Neuron (in vitro differentiated cells): ENCODE results near the gene DIRAS1.
"Not testable (repeated sequence)": the region's sequence is repeated elsewhere in the genome, so short reads cannot be mapped to it uniquely, and the experiment has no call there.

Experiments used
- H2AFZ ChIP-seq: one replicate; pipeline ENCODE4 v1.6.1; 2013; ENCODE audit warnings: low read depth, mild to moderate bottlenecking, inconsistent platforms, low read length, moderate library complexity
- H3K27me3 ChIP-seq: one replicate; pipeline ENCODE4 v1.6.1; 2013; ENCODE audit warnings: low read length; ENCODE audit not compliant: insufficient read depth
- H3K36me3 ChIP-seq: one replicate; pipeline ENCODE4 v1.6.1; 2013; ENCODE audit warnings: low read length; ENCODE audit not compliant: insufficient read depth
- H3K4me1 ChIP-seq: one replicate; pipeline ENCODE4 v1.6.1; 2013; ENCODE audit warnings: low read length; ENCODE audit not compliant: insufficient read depth
- H3K4me3 ChIP-seq: 2 replicates; pipeline ENCODE4 v1.5.1; 2013; ENCODE audit warnings: mild to moderate bottlenecking, low read length, moderate library complexity
- H3K9me3 ChIP-seq: one replicate; pipeline ENCODE4 v1.6.1; 2013; ENCODE audit warnings: low read length

The DIRAS1 gene

DNA sequence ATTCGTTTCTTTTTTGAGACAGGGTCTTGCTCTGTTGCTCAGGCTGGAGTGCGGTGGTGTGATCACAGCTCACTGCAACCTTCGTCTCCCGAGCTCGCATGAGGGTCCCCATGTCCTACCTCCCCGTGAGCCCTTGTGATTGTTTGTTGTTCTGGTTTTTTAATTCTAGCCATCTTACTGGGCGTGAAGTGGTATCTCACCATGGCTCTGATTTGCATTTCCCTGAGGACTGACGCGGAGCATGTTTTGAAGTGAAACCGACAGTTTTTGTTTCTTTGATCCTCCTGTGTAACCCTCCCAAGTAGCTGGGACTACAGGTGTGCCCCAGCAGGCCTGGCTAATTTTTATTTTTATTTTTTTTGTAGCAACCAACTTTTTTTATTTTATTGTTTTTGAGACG, 40.4 kb downstream of the DIRAS1 start:
- Histone ChIP-seq H3K9me3 (peaks cover 3% of the 10 kb centered on the region), H3K4me3 (no peak overlapping the region), H2AFZ (no peak overlapping the region), H3K27me3 (no peaks in the 10 kb centered on the region), H3K4me1 (peaks cover 3% of the 10 kb centered on the region), H3K36me3 (no peaks in the 10 kb centered on the region)

DNA sequence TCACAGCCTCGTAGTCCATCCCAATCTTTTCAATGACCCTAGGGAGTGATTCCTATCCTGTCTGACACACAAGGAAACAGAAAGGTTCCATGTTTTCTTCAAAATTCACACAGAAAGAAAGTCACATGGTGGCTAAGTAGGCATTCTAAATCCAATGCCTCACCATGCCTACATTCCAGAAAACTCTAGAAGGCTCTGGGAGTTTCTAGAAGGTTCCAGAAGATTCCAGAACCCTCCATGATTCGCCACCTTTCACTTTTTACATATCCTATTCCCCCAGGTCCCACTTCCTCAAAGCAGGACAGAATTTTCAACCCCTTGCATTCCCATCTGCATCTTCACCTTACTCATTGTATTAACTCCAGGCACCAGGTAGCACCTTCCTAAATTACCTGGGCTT, 41.7 kb downstream of the DIRAS1 start:
- Histone ChIP-seq H2AFZ (no peak overlapping the region), H3K36me3 (no peaks in the 10 kb centered on the region), H3K27me3 (no peaks in the 10 kb centered on the region), H3K9me3 (peaks cover 5% of the 10 kb centered on the region), H3K4me1 (no peaks in the 10 kb centered on the region), H3K4me3 (no peak overlapping the region)

DNA sequence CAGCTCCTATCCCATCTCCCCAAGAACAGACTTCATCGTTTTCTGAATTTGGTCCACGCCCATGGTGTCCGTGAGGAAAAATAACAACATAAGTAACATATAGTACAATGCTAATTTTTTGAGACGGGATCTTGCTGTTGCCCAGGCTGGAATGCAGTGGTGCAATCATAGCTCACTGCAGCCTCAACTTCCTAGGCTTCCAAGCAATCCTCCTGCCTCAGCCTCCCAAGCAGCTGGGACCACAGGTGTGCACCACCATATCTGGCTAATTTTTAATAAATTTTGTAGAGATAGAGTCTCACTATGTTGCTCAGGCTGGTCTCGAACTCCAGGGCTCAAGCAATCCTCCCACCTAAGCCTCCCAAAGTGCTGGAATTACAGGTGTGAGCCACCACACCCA, 42.2 kb downstream of the DIRAS1 start:
- H2AFZ ChIP-seq, H3K4me3 ChIP-seq, H3K4me1 ChIP-seq, H3K9me3 ChIP-seq, H3K27me3 ChIP-seq, H3K36me3 ChIP-seq: not testable (repeated sequence)

DNA sequence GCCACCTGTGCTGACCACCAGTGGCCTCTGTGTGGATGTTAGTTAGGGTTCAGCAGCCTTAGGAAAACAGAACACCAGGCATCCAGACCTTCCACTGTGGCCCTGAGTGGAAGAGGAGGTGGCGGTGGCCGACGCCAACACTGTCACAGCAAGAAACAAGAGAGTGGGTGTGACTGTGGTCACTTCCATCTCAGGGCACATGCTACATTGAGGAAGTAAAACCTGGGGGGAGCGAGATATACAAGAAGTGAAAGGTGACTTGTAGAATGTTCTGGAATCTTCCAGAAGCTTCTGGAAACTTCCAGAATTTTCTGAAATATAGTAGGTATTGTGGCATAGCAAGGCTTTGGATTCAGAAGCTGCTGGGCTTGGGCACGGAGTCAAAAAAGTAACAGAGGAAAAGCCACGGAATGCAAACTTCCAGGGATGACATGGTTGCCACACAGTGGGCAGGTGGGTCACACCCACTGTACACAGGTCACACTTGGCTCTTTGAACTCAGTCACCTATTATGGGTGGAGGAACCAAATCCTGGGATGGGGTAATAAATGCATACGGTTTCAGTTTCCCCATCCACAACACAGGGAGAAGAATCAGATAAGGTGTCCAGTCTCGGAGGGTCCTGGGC, 43.0 kb downstream of the DIRAS1 start:
- no peaks in the 10 kb centered on the region for H3K36me3 ChIP-seq
- no peaks in the 10 kb centered on the region for H3K4me1 ChIP-seq
- H3K4me3 ChIP-seq: no peak overlapping the region
- no peak overlapping the region for H2AFZ ChIP-seq
- H3K27me3 ChIP-seq: no peaks in the 10 kb centered on the region
- peaks cover 2% of the 10 kb centered on the region for H3K9me3 ChIP-seq

DNA sequence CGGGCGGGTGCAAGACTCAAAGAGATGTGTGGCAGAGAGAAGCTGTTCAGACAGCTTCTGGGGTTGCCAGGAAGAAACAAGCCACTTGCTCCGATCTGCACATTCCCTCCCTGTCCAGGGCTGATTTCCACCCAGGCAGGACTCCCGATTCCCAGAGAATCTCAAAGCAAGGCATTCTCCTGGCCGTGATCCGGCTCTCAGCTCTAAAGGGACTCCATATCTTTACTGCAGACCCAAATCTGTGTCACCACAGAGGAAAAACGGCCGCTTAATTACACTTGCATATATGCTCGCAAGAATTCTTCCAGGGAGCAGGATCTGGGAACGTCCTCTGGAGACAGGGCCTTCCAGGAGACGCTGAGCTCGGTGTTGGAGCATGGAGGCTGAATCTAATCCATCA, 44.3 kb downstream of the DIRAS1 start:
- Histone ChIP-seq H3K4me3 (no peak overlapping the region), H3K27me3 (no peaks in the 10 kb centered on the region), H2AFZ (no peak overlapping the region), H3K36me3 (no peaks in the 10 kb centered on the region), H3K4me1 (no peaks in the 10 kb centered on the region), H3K9me3 (peaks cover 2% of the 10 kb centered on the region)

DNA sequence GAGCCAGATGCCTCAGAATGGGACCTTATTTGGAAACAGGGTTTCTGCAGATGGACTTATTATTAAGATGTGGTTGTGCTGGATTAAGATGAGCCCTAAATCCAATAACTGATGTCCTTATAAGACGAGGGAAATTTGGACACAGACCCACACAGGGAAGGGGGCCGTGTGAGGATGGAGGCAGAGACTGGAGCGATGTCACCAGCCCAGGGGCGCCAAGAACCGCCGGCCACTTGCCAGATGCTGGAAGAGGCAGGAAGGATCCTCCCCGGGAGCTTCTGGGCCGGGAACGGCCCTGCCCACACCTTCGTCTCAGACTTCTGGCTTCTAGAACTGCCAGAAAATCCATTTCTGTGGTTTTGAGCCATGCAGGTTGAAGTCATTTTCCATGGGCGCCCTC, 45.3 kb downstream of the DIRAS1 start:
- no peak overlapping the region for H2AFZ ChIP-seq
- no peaks in the 10 kb centered on the region for H3K27me3 ChIP-seq
- H3K9me3 ChIP-seq: peaks cover 2% of the 10 kb centered on the region
- H3K4me1 ChIP-seq: no peaks in the 10 kb centered on the region
- H3K4me3 ChIP-seq: no peak overlapping the region
- H3K36me3 ChIP-seq: no peaks in the 10 kb centered on the region

DNA sequence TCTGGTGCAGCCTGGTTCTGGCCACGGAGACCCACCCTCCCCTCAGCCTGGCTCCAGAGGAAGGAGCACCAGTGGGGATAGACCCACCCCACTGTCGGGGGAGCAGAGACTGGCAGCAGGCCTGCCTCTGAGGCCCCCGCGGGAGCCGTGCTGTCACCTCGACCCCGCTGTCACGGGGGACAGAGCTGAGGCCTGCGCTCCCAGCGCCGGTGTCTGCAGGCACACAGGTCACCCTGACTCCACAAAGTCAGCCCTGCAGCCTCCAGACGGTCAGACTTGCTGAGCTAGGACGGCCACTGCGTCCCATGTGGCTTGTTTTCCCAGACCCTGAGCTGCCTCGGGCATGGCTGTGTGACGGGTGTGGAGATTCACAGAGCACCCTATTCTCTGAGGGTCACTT, 51.0 kb downstream of the DIRAS1 start:
- no peaks in the 10 kb centered on the region for H3K27me3 ChIP-seq
- no peaks in the 10 kb centered on the region for H3K4me1 ChIP-seq
- no peaks in the 10 kb centered on the region for H3K36me3 ChIP-seq
- H2AFZ ChIP-seq: no peak overlapping the region
- H3K9me3 ChIP-seq: peaks cover 2% of the 10 kb centered on the region
- no peak overlapping the region for H3K4me3 ChIP-seq

DNA sequence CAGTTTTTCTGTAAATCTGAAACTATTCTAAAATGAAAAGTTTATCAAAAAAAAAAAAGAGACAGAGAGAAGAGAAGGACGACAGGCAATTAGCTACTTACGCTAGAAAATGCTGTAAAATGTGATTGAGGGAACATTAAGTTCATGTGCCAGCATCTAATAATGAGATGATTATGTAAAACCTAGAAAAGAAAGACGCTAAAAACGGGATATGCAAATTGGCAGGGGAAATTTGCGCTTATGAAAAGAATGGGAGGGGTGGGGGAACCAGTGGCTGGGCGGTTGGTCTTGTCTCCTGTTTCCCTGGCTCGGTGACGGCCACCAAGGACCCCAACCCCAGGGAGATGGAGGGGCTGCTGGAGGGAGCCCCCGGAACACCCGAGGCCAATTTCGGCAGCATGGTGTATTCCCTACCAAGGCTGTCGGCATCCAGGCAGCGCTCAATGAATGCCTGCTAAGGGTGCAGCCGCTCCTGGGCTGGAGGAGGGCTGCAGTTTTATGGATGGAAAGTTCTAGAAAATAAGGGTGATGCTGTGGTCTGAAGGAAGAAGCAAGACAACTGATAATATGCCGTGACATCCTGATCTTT, 52.9 kb downstream of the DIRAS1 start:
- no peaks in the 10 kb centered on the region for H3K36me3 ChIP-seq
- H3K4me3 ChIP-seq: no peak overlapping the region
- H3K4me1 ChIP-seq: peaks cover 19% of the 10 kb centered on the region
- H3K27me3 ChIP-seq: no peaks in the 10 kb centered on the region
- H2AFZ ChIP-seq: no peak overlapping the region
- no peaks in the 10 kb centered on the region for H3K9me3 ChIP-seq

DNA sequence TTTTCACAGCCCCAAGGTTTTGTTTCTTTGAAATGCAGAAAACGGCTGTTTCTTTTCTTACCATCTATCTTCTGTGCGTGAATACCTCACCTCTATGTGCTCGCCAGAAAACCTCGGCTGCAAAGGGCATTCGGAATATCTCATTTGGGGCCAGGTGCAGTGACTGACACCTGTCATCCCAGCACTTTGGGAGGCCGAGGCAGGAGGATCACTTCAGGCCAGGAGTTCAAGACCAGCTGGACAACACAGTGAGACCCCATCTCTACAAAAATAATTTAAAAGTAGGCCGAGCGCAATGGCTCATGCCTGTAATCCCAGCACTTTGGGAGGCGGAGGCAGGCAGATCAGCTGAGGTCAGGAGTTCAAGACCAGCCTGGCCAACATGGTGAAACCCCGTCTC, 53.8 kb downstream of the DIRAS1 start:
- H3K9me3 ChIP-seq, H3K27me3 ChIP-seq, H3K36me3 ChIP-seq, H2AFZ ChIP-seq, H3K4me3 ChIP-seq: not testable (repeated sequence)
- H3K4me1 ChIP-seq: peaks cover 19% of the 10 kb centered on the region

DNA sequence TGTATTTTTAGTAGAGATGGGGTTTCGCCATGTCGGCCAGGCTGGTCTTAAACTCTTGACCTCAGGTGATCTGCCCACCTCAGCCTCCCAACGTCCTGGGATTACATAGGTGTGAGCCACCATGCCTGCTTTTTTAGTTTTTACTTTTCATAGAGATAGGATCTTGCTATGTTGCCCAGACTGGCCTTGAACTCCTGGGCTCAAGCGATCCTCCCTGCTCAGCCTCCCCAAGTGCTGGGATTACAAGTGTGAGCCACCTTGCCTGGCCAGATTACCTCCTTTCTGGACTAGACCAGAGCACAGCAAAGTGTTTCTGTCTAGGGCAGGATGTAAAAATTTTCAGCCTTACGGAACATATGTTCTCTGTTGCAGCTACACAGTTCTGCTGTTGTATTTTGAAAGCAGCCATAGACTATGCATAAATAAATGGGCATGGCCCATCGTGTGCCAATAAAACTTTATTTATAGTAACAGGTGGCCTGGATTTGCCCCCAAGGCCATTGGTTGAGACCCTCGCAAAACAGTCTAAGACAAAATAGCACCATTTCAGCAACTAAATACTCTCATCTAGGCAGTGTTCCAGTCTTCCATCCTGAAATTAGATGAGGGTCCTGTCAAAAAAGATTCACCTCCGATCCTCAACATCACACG, 54.7 kb downstream of the DIRAS1 start:
- Histone ChIP-seq H3K9me3 (peaks cover 5% of the 10 kb centered on the region), H3K4me3 (no peak overlapping the region), H3K4me1 (peaks cover 19% of the 10 kb centered on the region), H3K27me3 (no peaks in the 10 kb centered on the region), H3K36me3 (no peaks in the 10 kb centered on the region), H2AFZ (no peak overlapping the region)

DNA sequence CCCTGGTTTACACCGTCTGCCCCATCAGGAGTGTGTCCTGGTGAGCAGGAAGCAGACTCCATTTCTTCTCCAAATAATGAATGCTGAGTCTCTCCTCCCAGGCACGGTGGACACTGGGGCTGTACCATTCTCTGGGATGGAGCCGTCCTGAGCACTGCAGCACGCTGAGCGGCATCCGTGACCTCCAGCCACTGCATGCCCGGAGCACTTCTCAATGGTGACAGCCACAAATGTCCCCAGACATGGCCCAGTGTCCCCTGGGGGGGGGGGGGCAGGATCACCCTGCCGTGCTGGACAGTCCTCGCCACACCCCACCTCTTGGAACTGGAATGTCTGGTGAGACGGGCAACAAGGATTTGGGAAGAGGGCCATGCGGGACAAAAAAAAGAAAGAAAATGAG, 56.1 kb downstream of the DIRAS1 start:
- H3K4me1 ChIP-seq: peaks cover 19% of the 10 kb centered on the region
- H3K27me3 ChIP-seq: no peaks in the 10 kb centered on the region
- H3K9me3 ChIP-seq: peaks cover 5% of the 10 kb centered on the region
- H3K36me3 ChIP-seq: no peaks in the 10 kb centered on the region
- H3K4me3 ChIP-seq: no peak overlapping the region
- H2AFZ ChIP-seq: no peak overlapping the region
